ENCODE results near the gene RSPRY1. TPM values are rescaled to one million over a fixed set of nuclear protein-coding genes. Genes with fewer than 3 reads are reported as not detected.

RSPRY1 gene
- total RNA-seq, 1 donor from 2014 or later: 76.8 TPM

DNA sequence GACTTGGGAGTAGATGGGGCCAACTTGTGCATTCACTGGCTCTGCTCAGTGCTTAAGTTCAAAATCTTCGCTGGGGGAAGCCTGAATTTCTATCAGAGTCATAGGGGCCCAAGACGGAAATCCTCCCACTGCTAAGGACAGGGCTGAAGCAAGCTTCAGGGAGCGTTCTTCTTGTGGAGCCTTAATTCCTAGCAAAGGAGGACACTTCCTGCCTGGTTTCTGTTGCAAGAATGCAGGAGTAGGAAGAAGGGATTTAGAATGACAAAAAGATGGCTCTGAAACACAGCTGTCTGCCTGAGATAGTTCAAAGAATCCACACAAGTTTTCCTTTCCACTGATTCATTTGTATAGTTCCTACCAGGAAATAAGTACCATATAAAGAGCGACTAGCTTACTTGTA lies 26.7 kb upstream of the RSPRY1 start:
- no peaks in the 10 kb centered on the region for H3K9me3 Mint-ChIP-seq (ENCODE audit: unreplicated experiment)
- H3K27ac Mint-ChIP-seq (ENCODE audit: unreplicated experiment): no peak overlapping the region

DNA sequence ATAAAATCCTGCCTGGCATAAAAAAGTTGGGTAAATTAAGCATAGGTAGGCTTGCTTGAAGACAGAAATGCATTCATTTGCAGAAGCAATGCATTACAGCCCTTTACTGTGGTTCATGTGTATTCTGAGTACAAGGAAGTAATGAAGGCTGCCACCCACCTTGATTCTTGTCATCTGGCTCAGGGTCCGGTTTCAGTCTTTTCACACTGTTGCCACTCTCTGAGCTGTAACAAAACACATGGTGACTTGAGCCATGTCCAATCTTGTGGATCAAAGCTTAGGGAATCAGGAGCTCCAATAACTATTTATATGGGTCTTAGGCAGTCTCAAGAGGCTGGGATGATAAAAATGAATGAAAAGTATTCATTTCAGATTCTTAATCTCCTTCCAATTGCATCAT lies 22.3 kb upstream of the RSPRY1 start:
- H3K9ac ChIP-seq (ENCODE audit: low read length): no peak overlapping the region
- no peaks in the 10 kb centered on the region for H3K9me3 ChIP-seq (ENCODE audit: insufficient read depth, low read depth, low read length)
- TF ChIP-seq, protein P1, sequence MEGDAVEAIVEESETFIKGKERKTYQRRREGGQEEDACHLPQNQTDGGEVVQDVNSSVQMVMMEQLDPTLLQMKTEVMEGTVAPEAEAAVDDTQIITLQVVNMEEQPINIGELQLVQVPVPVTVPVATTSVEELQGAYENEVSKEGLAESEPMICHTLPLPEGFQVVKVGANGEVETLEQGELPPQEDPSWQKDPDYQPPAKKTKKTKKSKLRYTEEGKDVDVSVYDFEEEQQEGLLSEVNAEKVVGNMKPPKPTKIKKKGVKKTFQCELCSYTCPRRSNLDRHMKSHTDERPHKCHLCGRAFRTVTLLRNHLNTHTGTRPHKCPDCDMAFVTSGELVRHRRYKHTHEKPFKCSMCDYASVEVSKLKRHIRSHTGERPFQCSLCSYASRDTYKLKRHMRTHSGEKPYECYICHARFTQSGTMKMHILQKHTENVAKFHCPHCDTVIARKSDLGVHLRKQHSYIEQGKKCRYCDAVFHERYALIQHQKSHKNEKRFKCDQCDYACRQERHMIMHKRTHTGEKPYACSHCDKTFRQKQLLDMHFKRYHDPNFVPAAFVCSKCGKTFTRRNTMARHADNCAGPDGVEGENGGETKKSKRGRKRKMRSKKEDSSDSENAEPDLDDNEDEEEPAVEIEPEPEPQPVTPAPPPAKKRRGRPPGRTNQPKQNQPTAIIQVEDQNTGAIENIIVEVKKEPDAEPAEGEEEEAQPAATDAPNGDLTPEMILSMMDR (IDR thresholded peaks at IDR 0.05; ENCODE audit: insufficient read depth, low read depth, low read length): no peak
- TF ChIP-seq EZH2 (IDR thresholded peaks at IDR 0.05; ENCODE audit: insufficient read depth, low read length): no peak
- H3K27me3 ChIP-seq (ENCODE audit: insufficient read depth, low read length): no peaks in the 10 kb centered on the region
- no peak overlapping the region for H3K4me3 ChIP-seq (ENCODE audit: insufficient read depth, low read depth, low read length)
- peaks cover 31% of the 10 kb centered on the region for H3K36me3 ChIP-seq (ENCODE audit: insufficient read depth, low read length)
- Mint-ChIP-seq H3K36me3 (ENCODE audit: low read depth, unreplicated experiment) (peaks cover 6% of the 10 kb centered on the region), H3K4me3 (ENCODE audit: unreplicated experiment) (no peak overlapping the region), H3K4me1 (ENCODE audit: low read depth, unreplicated experiment) (peaks cover 22% of the 10 kb centered on the region), H3K27ac (ENCODE audit: unreplicated experiment) (no peak overlapping the region), H3K27me3 (ENCODE audit: low read depth, unreplicated experiment) (no peaks in the 10 kb centered on the region), H3K9me3 (ENCODE audit: unreplicated experiment) (no peaks in the 10 kb centered on the region)
- H3K4me2 ChIP-seq (ENCODE audit: low read length): no peak overlapping the region
- no peak overlapping the region for H3K27ac ChIP-seq (ENCODE audit: low read depth, low read length)
- H4K20me1 ChIP-seq (ENCODE audit: insufficient read depth, low read length): peaks cover 10% of the 10 kb centered on the region
- no peak overlapping the region for H2AFZ ChIP-seq (ENCODE audit: low read depth, low read length)
- FAIRE-seq (no peak), DNase-seq (ENCODE audit: low read depth) (no peak)
- peaks cover 11% of the 10 kb centered on the region for H3K4me1 ChIP-seq (ENCODE audit: insufficient read depth, low read length)
- H3K79me2 ChIP-seq (ENCODE audit: insufficient read depth, low read length): no peaks in the 10 kb centered on the region

More for the DNA sequence above, 26.7 kb upstream of the RSPRY1 start:
- FAIRE-seq (no peak), DNase-seq (ENCODE audit: low read depth) (no peak)
- H3K79me2 ChIP-seq (ENCODE audit: insufficient read depth, low read length): no peaks in the 10 kb centered on the region
- Mint-ChIP-seq H3K4me1 (ENCODE audit: low read depth, unreplicated experiment) (no peaks in the 10 kb centered on the region), H3K4me3 (ENCODE audit: unreplicated experiment) (no peak overlapping the region), H3K27me3 (ENCODE audit: low read depth, unreplicated experiment) (no peaks in the 10 kb centered on the region), H3K36me3 (ENCODE audit: low read depth, unreplicated experiment) (peaks cover 12% of the 10 kb centered on the region)
- no peak overlapping the region for H2AFZ ChIP-seq (ENCODE audit: low read depth, low read length)
- H3K9ac ChIP-seq (ENCODE audit: low read length): no peak overlapping the region
- H3K4me3 ChIP-seq (ENCODE audit: insufficient read depth, low read depth, low read length): no peak overlapping the region
- H3K27ac ChIP-seq (ENCODE audit: low read depth, low read length): no peak overlapping the region
- H3K4me2 ChIP-seq (ENCODE audit: low read length): no peak overlapping the region
- no peaks in the 10 kb centered on the region for H3K4me1 ChIP-seq (ENCODE audit: insufficient read depth, low read length)
- H3K9me3 ChIP-seq (ENCODE audit: insufficient read depth, low read depth, low read length): no peaks in the 10 kb centered on the region
- H3K27me3 ChIP-seq (ENCODE audit: insufficient read depth, low read length): no peaks in the 10 kb centered on the region
- TF ChIP-seq, protein P1 (IDR thresholded peaks at IDR 0.05; ENCODE audit: insufficient read depth, low read depth, low read length): no peak
- TF ChIP-seq EZH2 (IDR thresholded peaks at IDR 0.05; ENCODE audit: insufficient read depth, low read length): no peak
- H3K36me3 ChIP-seq (ENCODE audit: insufficient read depth, low read length): peaks cover 22% of the 10 kb centered on the region
- no peaks in the 10 kb centered on the region for H4K20me1 ChIP-seq (ENCODE audit: insufficient read depth, low read length)

DNA sequence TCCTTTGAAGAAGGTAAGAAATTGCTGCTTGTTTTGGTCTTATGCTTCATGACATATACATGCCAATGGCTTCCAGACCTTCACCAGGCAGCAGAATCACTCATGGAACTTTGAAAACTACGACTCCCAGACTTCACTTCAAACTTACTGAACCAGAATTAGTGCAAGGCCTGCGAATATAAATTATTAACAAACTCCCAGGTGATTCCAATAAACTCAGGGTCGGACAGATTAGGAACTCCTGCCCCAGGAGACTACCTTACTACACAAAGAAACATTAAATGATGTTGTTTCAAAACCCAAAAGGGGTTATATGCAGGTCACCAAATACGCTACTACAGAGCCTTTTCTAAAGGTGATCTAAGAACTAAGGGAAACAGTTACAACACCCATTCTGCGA lies 20.6 kb upstream of the RSPRY1 start:
- no peak for TF ChIP-seq EZH2 (IDR thresholded peaks at IDR 0.05; ENCODE audit: insufficient read depth, low read length)
- TF ChIP-seq, protein P1 (IDR thresholded peaks at IDR 0.05; ENCODE audit: insufficient read depth, low read depth, low read length): no peak
- Histone ChIP-seq H3K4me1 (ENCODE audit: insufficient read depth, low read length) (peaks cover 11% of the 10 kb centered on the region), H3K9me3 (ENCODE audit: insufficient read depth, low read depth, low read length) (no peaks in the 10 kb centered on the region), H3K27ac (ENCODE audit: low read depth, low read length) (no peak overlapping the region), H3K79me2 (ENCODE audit: insufficient read depth, low read length) (no peaks in the 10 kb centered on the region), H2AFZ (ENCODE audit: low read depth, low read length) (no peak overlapping the region), H3K9ac (ENCODE audit: low read length) (no peak overlapping the region), H3K36me3 (ENCODE audit: insufficient read depth, low read length) (peaks cover 37% of the 10 kb centered on the region), H3K4me3 (ENCODE audit: insufficient read depth, low read depth, low read length) (no peak overlapping the region), H3K4me2 (ENCODE audit: low read length) (no peak overlapping the region), H3K27me3 (ENCODE audit: insufficient read depth, low read length) (no peaks in the 10 kb centered on the region), H4K20me1 (ENCODE audit: insufficient read depth, low read length) (peaks cover 10% of the 10 kb centered on the region)
- DNase-seq (ENCODE audit: low read depth) (no peak), FAIRE-seq (no peak)
- H3K4me1 Mint-ChIP-seq (ENCODE audit: low read depth, unreplicated experiment): peaks cover 22% of the 10 kb centered on the region
- H3K9me3 Mint-ChIP-seq (ENCODE audit: unreplicated experiment): no peaks in the 10 kb centered on the region
- no peaks in the 10 kb centered on the region for H3K27me3 Mint-ChIP-seq (ENCODE audit: low read depth, unreplicated experiment)
- peaks cover 6% of the 10 kb centered on the region for H3K36me3 Mint-ChIP-seq (ENCODE audit: low read depth, unreplicated experiment)
- no peak overlapping the region for H3K27ac Mint-ChIP-seq (ENCODE audit: unreplicated experiment)
- no peak overlapping the region for H3K4me3 Mint-ChIP-seq (ENCODE audit: unreplicated experiment)
